ENCODE data around the gene HAUS5.

The HAUS5 gene

GRCh38 chr19:35669974-35670373 lies 57.4 kb downstream of the HAUS5 start:
- in situ Hi-C loops (cut with MboI; ENCODE audit: low sequenced_read_pairs), result no loop called here

GRCh38 chr19:35670686-35671085 lies 58.2 kb downstream of the HAUS5 start:
- in situ Hi-C loops (cut with MboI; ENCODE audit: low sequenced_read_pairs), result no loop called here

- in situ Hi-C loops (cut with MboI; ENCODE audit: low sequenced_read_pairs), result no loop called here
These were observed 59.3 kb downstream of the HAUS5 start for GRCh38 chr19:35671818-35672217.

GRCh38 chr19:35673121-35673804 lies 60.7 kb downstream of the HAUS5 start:
- in situ Hi-C loops (cut with MboI; ENCODE audit: low sequenced_read_pairs), result no loop called here
